Measurements from ENCODE around the gene PPIP5K1. TPM values are rescaled to one million over a fixed set of nuclear protein-coding genes. Genes with fewer than 3 reads are reported as not detected.

The PPIP5K1 gene
- total RNA-seq, 1 experiment from 2014 or later: 62.4 TPM

DNA sequence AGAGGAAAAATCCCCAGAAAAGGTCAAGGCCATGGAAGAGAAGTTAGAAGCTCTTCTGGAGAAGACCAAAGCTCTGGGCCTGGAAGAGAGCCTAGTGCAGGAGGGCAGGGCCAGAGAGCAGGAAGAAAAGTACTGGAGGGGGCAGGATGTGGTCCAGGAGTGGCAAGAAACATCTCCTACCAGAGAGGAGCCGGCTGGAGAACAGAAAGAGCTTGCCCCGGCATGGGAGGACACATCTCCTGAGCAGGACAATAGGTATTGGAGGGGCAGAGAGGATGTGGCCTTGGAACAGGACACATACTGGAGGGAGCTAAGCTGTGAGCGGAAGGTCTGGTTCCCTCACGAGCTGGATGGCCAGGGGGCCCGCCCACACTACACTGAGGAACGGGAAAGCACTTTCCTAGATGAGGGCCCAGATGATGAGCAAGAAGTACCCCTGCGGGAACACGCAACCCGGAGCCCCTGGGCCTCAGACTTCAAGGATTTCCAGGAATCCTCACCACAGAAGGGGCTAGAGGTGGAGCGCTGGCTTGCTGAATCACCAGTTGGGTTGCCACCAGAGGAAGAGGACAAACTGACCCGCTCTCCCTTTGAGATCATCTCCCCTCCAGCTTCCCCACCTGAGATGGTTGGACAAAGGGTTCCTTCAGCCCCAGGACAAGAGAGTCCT lies 63.6 kb downstream of the PPIP5K1 start (continued):
- no peak for TF ChIP-seq TCF7L2 (IDR thresholded peaks at IDR 0.05; ENCODE audit: borderline replicate concordance, extremely low read depth, insufficient read depth, insufficient read length)
- TF ChIP-seq EZH2phosphoT487 (IDR thresholded peaks at IDR 0.05; ENCODE audit: borderline replicate concordance): no peak
- TF ChIP-seq EZH2 (IDR thresholded peaks at IDR 0.05): no peak

DNA sequence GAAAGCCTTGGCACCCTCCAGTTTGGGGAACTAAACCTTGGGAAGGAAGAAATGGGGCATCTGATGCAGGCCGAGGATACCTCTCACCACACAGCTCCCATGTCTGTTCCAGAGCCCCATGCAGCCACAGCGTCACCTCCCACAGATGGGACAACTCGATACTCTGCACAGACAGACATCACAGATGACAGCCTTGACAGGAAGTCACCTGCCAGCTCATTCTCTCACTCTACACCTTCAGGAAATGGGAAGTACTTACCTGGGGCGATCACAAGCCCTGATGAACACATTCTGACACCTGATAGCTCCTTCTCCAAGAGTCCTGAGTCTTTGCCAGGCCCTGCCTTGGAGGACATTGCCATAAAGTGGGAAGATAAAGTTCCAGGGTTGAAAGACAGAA lies 64.9 kb downstream of the PPIP5K1 start:
- ATAC-seq (no peak), DNase-seq (ENCODE audit: low read depth, low spot score) (no peak)
- no TSS peak for BruUV-seq (replicated peaks)
- CTCF ChIA-PET: no interaction called here
- H3K27ac ChIP-seq (ENCODE audit: low read depth, low read length): no peak overlapping the region
- H3K27me3 ChIP-seq (ENCODE audit: insufficient read depth, low read length): no peaks in the 10 kb centered on the region
- POLR2A ChIA-PET: no interaction called here
- H2AFZ ChIP-seq (ENCODE audit: low read depth, low read length, poor library complexity, severe bottlenecking): no peak overlapping the region
- H3K4me2 ChIP-seq (ENCODE audit: low read length): no peak overlapping the region
- no peaks in the 10 kb centered on the region for H4K20me1 ChIP-seq (ENCODE audit: insufficient read depth)
- TF ChIP-seq SP1 (IDR thresholded peaks at IDR 0.05; ENCODE audit: low read depth) (no peak), EZH2 (IDR thresholded peaks at IDR 0.05) (no peak), TCF7L2 (IDR thresholded peaks at IDR 0.05; ENCODE audit: borderline replicate concordance, extremely low read depth, insufficient read depth, insufficient read length) (no peak), SRF (IDR thresholded peaks at IDR 0.05; ENCODE audit: low read depth) (no peak), JUND (IDR thresholded peaks at IDR 0.05) (no peak)
- TF ChIP-seq, protein P1, sequence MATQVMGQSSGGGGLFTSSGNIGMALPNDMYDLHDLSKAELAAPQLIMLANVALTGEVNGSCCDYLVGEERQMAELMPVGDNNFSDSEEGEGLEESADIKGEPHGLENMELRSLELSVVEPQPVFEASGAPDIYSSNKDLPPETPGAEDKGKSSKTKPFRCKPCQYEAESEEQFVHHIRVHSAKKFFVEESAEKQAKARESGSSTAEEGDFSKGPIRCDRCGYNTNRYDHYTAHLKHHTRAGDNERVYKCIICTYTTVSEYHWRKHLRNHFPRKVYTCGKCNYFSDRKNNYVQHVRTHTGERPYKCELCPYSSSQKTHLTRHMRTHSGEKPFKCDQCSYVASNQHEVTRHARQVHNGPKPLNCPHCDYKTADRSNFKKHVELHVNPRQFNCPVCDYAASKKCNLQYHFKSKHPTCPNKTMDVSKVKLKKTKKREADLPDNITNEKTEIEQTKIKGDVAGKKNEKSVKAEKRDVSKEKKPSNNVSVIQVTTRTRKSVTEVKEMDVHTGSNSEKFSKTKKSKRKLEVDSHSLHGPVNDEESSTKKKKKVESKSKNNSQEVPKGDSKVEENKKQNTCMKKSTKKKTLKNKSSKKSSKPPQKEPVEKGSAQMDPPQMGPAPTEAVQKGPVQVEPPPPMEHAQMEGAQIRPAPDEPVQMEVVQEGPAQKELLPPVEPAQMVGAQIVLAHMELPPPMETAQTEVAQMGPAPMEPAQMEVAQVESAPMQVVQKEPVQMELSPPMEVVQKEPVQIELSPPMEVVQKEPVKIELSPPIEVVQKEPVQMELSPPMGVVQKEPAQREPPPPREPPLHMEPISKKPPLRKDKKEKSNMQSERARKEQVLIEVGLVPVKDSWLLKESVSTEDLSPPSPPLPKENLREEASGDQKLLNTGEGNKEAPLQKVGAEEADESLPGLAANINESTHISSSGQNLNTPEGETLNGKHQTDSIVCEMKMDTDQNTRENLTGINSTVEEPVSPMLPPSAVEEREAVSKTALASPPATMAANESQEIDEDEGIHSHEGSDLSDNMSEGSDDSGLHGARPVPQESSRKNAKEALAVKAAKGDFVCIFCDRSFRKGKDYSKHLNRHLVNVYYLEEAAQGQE (IDR thresholded peaks at IDR 0.05; ENCODE audit: low read depth): no peak
- H3K36me3 ChIP-seq (ENCODE audit: control insufficient read depth in 1 of 2, insufficient read depth in 2 of 2, low read length in 2 of 2): no peaks in the 10 kb centered on the region
- no peaks in the 10 kb centered on the region for H3K9me2 ChIP-seq (ENCODE audit: insufficient read depth)
- no peaks in the 10 kb centered on the region for H3K9me3 ChIP-seq (ENCODE audit: control insufficient read depth in 1 of 2, insufficient read depth in 1 of 2, low read depth in 1 of 2, low read length in 2 of 2)
- no peaks in the 10 kb centered on the region for H3K4me1 ChIP-seq (ENCODE audit: control insufficient read depth in 1 of 2, insufficient read depth in 2 of 2, low read length in 2 of 2)
- no peak overlapping the region for H3K4me3 ChIP-seq (replicated peaks in 1 of 2; ENCODE audit: low read depth in 1 of 2, low read length in 2 of 2)
- intact Hi-C loops (cut with micrococcal nuclease): no loop called here
- no peak overlapping the region for H3K9ac ChIP-seq (ENCODE audit: low read length)
- no peaks in the 10 kb centered on the region for H3K79me2 ChIP-seq (ENCODE audit: insufficient read depth, low read length)
- RAD21 ChIA-PET (ENCODE audit: low non-redundant PET in 1 of 2, low total read pairs in 2 of 2, uncharacterized antibody in 2 of 2, unreplicated experiment in 2 of 2): no interaction called here
